Vagina (tissue), 2 donors: ENCODE measurements around the gene CRLF1.

Source experiments
- POLR2A ChIP-seq, 2 donors: fragments of 450-650 bp; IDR thresholded peaks; one replicate each; pipeline ENCODE4 v1.6.1; 2017; ENCODE audit warnings: antibody characterized with exemption in 2 of 2, mild to moderate bottlenecking in 2 of 2, moderate library complexity in 2 of 2
- POLR2AphosphoS5 ChIP-seq, 2 donors: sonication (generic); formaldehyde crosslinking; IDR thresholded peaks; one replicate each; pipeline ENCODE4 v1.9.0; 2017; ENCODE audit warnings: antibody characterized with exemption in 2 of 2, mild to moderate bottlenecking in 2 of 2, low read depth in 1 of 2; ENCODE audit not compliant: insufficient read depth in 1 of 2
- TF ChIP-seq, protein P1 (sequence below), 3 experiments: fragments of 450-650 bp in 2 of 3; fragments of 200-600 bp in 1 of 3; sonication (generic) in 1 of 3; IDR thresholded peaks; one replicate each; pipeline ENCODE4 v1.5.1; 2017 to 2019; ENCODE audit warnings: antibody characterized with exemption in 3 of 3, mild to moderate bottlenecking in 2 of 3, moderate library complexity in 2 of 3

DNA sequence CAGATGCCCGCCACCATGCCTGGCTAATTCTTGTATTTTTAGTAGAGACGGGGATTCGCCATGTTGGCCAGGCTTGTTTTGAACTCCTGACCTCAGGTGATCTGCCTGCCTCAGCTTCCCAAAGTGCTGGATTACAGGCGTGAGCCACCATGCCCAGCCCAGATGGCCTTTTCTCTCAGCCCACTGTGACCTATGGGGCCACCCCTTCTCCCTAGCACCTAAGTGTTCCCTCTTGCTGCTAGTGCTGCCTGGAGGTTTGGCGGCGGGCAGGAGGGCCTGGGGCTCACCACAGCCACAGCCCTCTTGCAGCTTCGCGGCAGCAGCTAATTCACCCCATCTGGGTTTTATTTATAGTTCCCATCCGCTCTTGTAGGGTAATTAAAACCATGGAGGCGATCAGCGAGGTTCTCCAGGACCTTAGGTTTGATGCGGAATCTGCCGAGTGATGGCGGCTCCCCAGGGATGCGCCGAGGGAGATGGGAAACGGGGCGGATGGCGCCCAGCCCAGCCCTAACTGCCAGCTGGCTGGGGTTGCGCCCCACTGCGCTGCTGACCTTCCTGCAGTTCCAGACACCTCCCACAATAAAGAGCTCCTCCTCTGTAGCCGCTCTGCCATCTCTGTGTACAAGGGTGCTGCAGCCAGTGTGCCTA, 14.7 kb downstream of the CRLF1 start:
- TF ChIP-seq POLR2A (IDR thresholded peaks at IDR 0.05) (no peak), POLR2AphosphoS5 (IDR thresholded peaks at IDR 0.05; ENCODE audit: insufficient read depth in 1 of 2, low read depth in 1 of 2) (peak in 1 of 2 donors; percentile 31)
- TF ChIP-seq, protein P1, sequence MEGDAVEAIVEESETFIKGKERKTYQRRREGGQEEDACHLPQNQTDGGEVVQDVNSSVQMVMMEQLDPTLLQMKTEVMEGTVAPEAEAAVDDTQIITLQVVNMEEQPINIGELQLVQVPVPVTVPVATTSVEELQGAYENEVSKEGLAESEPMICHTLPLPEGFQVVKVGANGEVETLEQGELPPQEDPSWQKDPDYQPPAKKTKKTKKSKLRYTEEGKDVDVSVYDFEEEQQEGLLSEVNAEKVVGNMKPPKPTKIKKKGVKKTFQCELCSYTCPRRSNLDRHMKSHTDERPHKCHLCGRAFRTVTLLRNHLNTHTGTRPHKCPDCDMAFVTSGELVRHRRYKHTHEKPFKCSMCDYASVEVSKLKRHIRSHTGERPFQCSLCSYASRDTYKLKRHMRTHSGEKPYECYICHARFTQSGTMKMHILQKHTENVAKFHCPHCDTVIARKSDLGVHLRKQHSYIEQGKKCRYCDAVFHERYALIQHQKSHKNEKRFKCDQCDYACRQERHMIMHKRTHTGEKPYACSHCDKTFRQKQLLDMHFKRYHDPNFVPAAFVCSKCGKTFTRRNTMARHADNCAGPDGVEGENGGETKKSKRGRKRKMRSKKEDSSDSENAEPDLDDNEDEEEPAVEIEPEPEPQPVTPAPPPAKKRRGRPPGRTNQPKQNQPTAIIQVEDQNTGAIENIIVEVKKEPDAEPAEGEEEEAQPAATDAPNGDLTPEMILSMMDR (IDR thresholded peaks at IDR 0.05), result no peak
